HG03354 (cell line): ENCODE measurements around the gene MED25.

Source experiments
- ATAC-seq: cut with Tn5 transposase; IDR thresholded peaks from one replicate; pipeline ENCODE4 v1.9.1; 2021; ENCODE audit warnings: mild to moderate bottlenecking; ENCODE audit not compliant: unreplicated experiment, poor library complexity, severe bottlenecking

Gene MED25

GRCh38 chr19:49854378-49855263, 36.5 kb downstream of the MED25 start:
- no peak for ATAC-seq

GRCh38 chr19:49855277-49855675, 37.2 kb downstream of the MED25 start:
- ATAC-seq, result no peak

GRCh38 chr19:49855676-49856573, 37.8 kb downstream of the MED25 start:
- no peak for ATAC-seq

- ATAC-seq, result no peak
Measured at GRCh38 chr19:49856574-49857021, 38.5 kb downstream of the MED25 start.

- no peak for ATAC-seq
Measured at GRCh38 chr19:49857061-49857837, 39.2 kb downstream of the MED25 start.

- no peak for ATAC-seq
Measured at GRCh38 chr19:49857838-49858087, 39.7 kb downstream of the MED25 start.

- no peak for ATAC-seq
Measured at GRCh38 chr19:49858088-49858985, 40.2 kb downstream of the MED25 start.

- no peak for ATAC-seq
Measured at GRCh38 chr19:49859682-49860335, 41.7 kb downstream of the MED25 start.

DNA sequence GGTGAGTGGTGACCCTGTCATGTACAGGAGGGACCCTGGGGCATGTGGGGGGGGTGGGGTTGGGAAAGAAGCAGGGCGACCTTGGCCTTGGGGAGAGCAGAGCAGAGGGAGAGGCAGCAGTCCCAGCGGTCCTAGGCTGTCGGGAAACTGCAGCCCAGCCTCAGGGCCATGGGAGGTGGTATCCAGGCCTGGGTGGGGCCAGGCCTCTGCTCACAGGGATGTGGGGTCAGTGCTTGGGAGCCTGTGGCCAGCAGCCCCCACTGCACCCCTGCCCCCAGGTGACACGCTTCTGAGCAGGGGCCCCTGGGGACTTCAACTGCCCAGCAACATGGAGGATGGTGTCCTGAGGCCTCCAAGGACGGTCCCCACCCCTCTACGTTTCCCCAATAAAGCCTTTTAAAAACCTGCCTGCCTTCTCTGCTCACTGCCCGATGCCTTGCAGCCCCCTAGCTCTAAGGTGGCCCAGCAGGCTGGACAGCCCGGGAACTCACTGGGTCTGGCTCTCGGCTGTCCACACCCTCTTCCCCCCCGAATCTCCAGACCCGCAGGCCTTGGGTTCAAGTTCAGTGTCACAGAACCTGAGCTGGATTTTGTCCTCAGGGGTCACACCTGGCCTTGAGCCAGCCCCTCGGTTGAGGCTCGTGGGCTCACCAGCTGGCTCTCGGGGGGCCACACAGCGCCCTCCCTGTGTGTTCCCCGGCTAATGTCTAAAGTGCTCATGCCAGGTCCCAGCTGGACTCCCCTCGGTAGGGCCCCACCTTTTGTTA, 42.4 kb downstream of the MED25 start:
- no peak for ATAC-seq

DNA sequence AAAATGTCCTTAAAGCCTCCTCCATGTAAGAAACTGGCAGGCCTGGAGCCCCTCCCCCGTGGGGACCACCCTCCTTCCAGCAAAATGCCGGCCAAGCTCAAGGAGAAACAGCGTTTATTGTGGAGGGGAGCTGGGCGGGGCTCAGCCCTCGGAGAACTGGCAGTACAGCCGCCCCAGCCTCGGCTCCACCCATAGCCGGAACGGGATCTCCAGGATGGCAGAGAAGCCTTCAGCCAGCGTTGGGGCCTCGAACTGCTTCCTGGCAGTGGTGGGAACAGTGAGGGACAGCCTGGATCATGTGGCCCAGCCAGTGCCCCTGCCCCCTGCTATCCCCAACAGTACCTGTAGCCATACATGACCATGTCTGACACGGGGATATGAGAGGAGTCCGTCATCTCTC, 43.0 kb downstream of the MED25 start:
- no peak for ATAC-seq

GRCh38 chr19:49861541-49862378, 43.7 kb downstream of the MED25 start:
- no peak for ATAC-seq

- no peak for ATAC-seq
Measured at GRCh38 chr19:49862391-49863253, 44.5 kb downstream of the MED25 start.

- no peak for ATAC-seq
Measured at GRCh38 chr19:49863254-49863934, 45.3 kb downstream of the MED25 start.

DNA sequence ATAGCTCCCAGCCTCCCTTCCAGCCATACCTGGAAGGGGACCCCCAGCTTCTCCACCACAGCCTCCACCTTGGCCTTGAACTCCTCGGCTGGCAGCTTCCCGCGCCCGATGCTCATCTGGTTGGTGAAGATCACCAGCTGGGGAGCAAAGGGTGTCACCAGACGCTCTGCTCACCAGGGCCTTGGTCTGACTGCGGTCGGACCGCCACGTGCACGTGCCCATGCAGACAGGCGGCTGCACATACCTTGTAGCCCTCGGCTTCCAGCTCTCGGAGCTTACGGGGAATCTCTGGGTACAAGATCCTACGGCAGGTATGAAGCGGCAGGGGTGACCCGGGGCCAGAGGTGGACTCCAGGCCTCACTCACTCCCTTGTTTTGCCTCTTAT, 45.8 kb downstream of the MED25 start:
- no peak for ATAC-seq

GRCh38 chr19:49864890-49865289, 46.8 kb downstream of the MED25 start:
- ATAC-seq, result no peak
